K562 treated with DMSO at 1 percent for 4 hours (cell line): ENCODE results near the gene GMCL2. TPM values are rescaled to one million over a fixed set of nuclear protein-coding genes. Genes with fewer than 3 reads are reported as not detected.

ENCODE experiments used
- total RNA-seq: library from RNA; unstranded; fragments of 300-600 nt; gene quantifications from 2 replicates; pipeline ENCODE4 v1.2.3, GENCODE V29; 2022; ENCODE audit not compliant: insufficient read depth

Gene GMCL2
- total RNA-seq: not detected in 2 replicates

GRCh38 chr5:178187014-178187413 lies at the start of gene GMCL2:
Gene GMCL2 (minus strand): TSS chr5:178187371. CDS start chr5:178187299, 72 bp downstream.

GRCh38 chr5:178232124-178232919 lies 45.2 kb upstream of the GMCL2 start, which contains the start of gene PHYKPL:
Gene PHYKPL (minus strand): TSS chr5:178232802. CDS start chr5:178232550, 252 bp downstream.

GRCh38 chr5:178204182-178204934 lies 17.2 kb upstream of the GMCL2 start, which contains the start of gene HNRNPAB:
Gene HNRNPAB (plus strand): TSS chr5:178204533. CDS start chr5:178204838, 305 bp downstream.

GRCh38 chr5:178153530-178154340 lies 33.4 kb downstream of the GMCL2 start, which contains the start of gene NHP2:
Gene NHP2 (minus strand): TSS chr5:178153885. CDS start chr5:178153817, 68 bp downstream.

Other genes starting within 250 kb of the GMCL2 start
- gene PROP1, start 191.1 kb downstream of the GMCL2 start, total RNA-seq: not detected in 2 replicates
- 3.8 and 4.3 TPM in 2 replicates for gene N4BP3, start 73.8 kb downstream of the GMCL2 start, total RNA-seq
- 28.8 and 38.7 TPM in 2 replicates for gene RMND5B, start 56.4 kb downstream of the GMCL2 start, total RNA-seq
- 148 and 152 TPM in 2 replicates for gene NHP2, start 33.5 kb downstream of the GMCL2 start, total RNA-seq
- gene HNRNPAB, start 17.2 kb upstream of the GMCL2 start, total RNA-seq: 183 and 184 TPM in 2 replicates
- gene PHYKPL, start 45.4 kb upstream of the GMCL2 start, total RNA-seq: 27.9 and 37.0 TPM in 2 replicates